NCI-H748 treated with DMSO at 0.1 percent for 48 hours (cell line): ENCODE data around the gene GOLGA8S.
"Not testable (repeated sequence)": the region's sequence is repeated elsewhere in the genome, so short reads cannot be mapped to it uniquely, and the experiment has no call there.

ENCODE experiments used
- DNase-seq: peaks from one replicate; lab custom pipeline; 2025; lab: John Stamatoyannopoulos, UW

The GOLGA8S gene, protein sequence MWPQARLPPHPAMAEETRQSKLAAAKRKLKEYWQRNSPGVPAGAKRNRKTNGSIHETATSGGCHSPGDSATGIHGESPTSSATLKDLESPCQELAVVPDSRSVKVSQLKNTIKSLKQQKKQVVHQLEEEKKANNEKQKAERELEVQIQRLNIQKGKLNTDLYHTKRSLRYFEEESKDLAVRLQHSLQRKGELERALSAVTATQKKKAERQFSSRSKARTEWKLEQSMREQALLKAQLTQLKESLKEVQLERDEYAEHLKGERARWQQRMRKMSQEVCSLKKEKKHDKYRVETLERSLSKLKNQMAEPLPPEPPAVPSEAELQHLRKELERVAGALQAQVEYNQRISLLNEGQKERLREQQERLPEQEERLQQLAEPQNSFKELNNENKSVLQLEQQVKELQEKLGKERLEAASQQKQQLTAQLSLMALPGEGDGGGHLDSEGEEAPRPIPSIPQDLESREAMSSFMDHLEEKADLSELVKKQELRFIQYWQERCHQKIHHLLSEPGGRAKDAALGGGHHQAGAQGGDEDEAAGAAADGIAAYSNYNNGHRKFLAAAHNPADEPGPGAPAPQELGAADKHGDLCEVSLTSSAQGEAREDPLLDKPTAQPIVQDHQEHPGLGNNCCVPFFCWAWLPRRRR

DNA sequence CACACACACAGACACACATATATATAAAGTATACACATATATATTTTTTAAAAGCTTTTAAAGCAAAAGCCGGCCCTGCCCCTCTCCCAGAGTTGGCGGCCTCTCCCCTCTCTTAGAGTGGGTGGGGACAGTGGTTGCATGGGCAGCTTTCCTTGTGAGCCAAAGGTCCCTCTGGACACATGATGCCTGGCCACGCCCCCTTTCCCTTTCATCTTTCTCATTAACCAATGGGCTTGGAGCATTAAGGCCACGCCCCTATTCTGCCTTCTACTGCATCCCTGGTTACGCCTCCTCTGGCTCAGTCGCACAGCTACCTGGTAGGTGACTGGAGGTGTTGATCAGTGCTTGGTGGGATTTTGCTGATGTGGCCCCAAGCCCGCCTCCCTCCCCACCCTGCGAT is at the start of gene GOLGA8S:
TSS of gene GOLGA8S (plus strand) at position 301 of the 400 bp plus-strand sequence. CDS start at position 363, 62 bp downstream.
- not testable (repeated sequence) for DNase-seq

DNA sequence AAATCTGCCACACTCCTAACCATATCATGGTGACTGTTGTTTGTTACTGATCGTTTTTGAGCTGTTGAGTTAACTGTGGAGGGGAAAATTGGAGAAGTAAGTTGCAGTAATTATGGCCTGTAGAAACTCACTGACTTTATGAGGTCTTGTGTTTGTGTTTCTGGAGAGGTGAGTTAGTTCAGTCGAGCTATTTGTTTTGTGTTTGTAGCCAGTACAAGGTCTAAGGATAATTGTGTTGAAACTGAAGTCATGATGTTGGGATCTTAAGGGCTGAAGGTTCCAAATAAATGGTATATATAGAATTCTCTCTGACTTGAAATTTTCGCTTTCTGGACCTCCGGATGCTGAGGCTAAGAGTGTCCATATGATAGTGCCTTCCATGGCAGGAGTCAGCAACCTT is 49.7 kb upstream of the GOLGA8S start:
- DNase-seq: not testable (repeated sequence)

DNA sequence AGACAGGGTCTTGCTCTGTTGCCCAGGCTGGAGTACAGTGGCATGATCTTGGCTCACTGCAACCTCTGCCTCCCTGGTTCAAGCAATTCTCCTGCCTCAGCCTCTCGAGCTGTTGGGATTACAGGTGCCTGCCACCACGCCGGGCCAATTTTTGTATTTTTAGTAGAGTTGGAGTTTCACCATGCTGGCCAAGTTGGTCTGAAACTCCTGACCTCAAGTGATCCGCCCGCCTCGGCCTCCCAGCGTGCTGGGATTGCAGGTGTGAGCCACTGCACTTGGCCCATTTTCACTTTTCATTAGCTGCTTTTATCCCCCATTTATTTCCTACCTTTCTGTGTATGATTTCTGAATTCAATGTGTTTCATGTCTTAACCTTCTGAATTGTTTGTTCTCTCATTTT is 48.6 kb upstream of the GOLGA8S start:
- DNase-seq: not testable (repeated sequence)

DNA sequence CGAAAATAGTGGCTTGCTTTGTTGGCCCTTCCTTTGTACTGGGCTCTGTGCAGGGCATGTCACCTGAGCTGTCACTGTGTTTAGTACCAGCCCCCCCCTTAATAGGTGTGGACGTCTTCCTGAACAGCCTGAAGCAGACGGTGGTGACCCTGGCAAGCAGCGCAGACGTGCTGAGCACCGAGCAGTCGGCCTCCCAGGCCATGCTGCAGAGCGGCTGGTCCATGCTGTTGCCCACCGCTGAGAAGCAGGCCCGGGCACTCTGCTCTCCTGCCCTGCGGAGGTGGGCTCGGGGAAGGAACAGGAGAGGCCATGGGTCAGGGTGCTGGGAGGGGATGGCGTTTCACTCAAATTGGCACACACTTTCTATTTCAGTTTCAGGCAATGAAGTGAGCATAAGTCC is 43.3 kb upstream of the GOLGA8S start:
- DNase-seq: not testable (repeated sequence)

DNA sequence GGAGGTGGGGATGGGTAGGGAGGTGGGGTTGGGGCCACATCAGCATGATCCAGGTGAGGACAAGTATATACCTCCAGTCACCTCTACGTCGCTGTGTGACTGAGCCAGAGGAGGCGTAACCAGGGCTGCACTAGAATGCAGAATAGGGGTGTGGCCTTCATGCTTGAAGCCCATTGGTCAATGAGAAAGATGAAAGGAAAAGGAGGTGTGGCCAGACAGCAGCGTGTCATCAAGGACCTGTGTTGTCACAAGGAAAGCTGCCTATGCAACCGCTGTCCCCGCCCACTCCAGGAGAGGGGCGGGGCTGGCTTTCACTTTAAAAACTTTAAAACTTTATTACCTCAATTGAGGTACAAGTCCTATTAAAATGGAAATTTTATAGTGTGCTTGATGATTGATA is 20.5 kb upstream of the GOLGA8S start, which contains the start of gene GOLGA6L26:
TSS of gene GOLGA6L26 (minus strand) at position 101 of the 400 bp plus-strand sequence. CDS start at position 40, 61 bp downstream.
- not testable (repeated sequence) for DNase-seq

DNA sequence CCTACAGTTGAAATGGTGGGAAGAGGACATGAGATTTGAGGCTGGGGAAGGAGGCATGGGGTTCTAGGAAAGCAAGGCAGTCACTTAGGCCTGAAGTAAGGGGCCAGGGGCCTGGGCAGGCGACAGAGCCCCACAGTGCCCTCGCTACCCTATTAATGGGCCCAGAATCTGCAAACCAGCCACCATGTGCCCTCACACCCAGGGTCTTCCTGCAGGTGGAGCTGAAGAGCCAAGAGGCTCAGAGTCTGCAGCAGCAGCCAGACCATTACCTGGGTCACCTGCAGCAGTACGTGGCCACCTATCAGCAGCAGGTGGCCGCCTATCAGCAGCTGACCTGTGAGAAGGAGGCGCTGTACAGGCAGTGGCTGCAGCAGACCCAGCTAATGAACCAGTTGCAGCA is 8.1 kb downstream of the GOLGA8S start:
- DNase-seq: not testable (repeated sequence)

DNA sequence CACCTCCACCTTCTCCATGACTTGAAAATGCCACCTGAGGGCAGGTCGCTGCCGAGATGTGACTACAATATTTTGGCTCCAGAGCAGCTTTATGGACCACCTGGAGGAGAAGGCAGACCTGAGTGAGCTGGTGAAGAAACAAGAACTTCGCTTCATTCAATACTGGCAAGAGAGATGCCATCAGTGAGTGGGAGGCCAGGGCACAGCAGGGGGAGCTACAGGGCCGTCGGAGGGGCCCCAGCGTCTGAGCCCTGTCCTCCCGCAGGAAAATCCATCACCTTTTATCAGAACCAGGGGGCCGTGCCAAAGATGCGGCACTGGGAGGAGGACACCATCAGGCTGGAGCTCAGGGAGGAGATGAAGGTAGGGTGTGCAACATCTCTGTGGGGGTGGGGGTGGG is 9.7 kb downstream of the GOLGA8S start:
- DNase-seq: not testable (repeated sequence)

DNA sequence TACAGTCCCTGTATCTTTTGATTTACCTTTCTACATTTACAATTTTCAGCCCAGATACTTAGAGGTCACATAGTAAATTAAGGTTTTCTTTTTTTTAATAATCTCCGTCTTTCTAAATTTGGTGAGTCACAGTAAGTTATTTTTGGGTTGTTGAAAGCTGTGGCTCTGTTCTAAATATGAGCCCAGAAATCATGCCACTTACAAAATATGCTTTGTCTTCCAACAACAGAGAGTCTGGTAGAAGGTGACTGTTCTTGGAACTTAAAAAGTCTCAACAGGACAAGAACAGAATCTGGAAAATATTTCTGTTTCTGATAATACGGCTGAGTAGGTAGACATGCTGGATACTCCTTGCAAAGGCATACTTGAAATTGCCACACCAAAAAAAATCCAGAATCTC is 16.0 kb downstream of the GOLGA8S start:
- no peak for DNase-seq

DNA sequence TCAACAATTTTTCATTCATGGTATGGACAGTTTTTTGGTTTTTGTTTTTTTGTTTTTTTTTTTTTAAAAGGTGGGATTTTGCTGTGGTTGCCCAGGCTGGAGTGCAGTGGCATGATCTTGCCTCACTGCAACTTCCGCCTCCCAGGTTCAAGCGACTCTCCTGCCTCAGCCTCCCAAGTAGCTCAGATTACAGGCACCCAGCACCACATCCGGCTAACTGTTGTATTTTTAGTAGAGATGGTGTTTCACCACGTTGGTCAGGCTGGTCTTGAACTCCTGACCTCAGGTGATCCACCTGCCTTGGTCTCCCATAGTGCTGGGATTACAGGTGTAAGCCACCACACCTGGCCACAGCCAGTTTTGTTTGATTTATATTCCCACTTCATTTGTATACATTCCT is 16.6 kb downstream of the GOLGA8S start:
- DNase-seq: not testable (repeated sequence)

DNA sequence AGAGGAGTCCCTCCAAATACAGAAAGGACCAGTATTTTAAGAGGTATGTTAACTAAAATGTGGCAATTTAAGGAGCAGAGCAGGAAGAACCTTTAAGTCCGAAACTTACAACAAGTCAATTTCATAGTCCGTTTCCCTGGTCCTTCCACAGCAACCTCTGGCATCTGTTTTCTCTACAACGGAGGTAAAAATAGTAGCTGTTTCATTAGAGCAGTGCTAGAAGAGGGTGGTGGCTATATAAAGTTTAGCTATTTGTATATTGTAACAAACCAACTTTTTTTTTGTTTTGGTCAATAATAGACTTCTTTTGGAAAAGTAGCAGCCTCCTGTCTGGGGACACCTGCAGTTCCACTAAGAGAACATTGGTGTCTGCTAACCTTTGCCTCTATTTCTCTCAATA is 17.3 kb downstream of the GOLGA8S start:
- not testable (repeated sequence) for DNase-seq

DNA sequence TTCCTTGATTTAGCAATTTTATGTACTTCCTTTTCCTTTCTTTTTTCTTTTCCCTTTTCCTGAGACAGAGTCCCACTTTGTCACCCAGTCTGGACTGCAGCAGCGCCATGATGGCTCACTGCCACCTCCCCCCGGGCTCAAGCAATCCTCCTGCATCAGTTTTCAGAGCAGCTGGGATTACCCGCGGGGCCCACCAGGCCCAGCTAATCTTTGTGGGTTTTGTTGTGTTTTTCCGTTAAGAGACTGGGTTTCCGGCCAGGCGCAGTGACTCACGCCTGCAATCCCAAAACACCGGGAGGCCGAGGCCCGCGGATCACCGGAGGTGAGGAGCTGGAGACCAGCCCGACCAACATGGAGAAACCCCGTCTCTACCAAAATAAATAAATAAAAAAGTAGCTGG is 17.7 kb downstream of the GOLGA8S start:
- DNase-seq: no peak

DNA sequence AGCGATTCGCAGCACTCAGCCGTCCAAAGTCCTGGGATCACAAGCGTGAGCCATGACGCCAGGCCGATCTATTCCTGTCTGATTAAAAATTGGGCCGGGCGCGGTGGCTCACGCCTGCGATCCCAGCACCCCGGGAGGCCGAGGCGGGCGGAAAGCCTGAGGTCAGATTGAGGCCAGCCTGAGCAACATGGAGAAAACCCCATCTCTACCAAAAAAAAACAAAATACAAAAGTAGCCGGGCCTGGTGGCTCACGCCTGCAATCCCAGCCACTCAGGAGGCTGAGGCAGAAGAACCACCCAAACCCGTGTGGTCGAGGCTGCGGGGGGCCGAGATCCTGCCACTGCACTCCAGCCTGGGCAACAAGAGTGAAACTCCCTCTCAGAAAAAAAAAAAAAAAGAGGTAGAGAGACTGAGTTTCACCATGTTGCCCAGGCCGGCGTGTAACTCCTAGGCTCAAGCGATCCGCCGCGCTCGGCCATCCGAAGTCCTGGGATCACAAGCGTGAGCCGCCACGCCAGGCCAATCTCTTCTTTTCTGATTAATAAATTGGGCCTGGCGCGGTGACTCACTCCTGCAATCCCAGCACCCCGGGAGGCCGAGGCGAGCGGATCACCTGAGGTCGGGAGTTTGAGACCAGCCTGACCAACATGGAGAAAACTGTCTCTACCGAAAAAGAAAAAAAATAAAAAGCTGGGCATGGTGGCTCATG is 18.5 kb downstream of the GOLGA8S start:
- DNase-seq: not testable (repeated sequence)

DNA sequence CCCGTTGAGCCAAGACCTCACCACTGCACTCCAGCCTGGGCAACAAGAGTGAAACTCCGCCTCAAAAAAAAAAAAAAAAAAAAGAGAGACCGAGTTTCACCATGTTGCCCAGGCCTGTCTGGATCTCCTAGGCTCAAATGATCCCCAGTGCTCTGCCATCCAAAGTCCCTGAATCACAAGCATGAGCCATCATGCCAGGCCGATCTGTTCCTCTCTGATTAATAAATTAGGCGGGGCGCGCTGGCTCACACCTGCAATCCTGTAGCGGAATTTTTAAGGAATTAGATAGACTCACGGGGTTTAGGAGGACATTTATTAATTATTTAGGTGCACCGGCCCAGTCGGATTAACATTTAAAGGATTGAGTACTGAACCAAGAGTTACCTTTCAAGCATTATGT is 19.7 kb downstream of the GOLGA8S start:
- not testable (repeated sequence) for DNase-seq

DNA sequence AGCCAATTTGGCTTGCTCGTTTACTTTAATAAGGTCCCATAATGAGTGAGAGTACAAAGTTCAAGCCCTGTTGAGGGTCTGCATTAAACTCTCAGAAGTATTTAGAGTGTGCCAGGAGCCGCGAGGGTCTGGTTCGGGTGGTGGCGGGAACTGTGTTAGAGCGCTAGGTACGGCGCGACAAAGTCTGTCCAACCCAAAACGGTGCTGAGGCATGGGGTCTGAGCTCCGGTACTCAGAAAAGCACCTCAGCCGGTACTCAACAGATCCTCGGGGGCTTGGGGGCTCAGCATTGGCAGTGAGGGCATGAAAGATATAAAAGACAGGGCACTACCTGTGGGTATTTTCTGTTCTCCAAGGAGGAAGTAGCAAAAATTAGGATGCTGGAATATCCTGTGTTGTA is 24.4 kb downstream of the GOLGA8S start:
- DNase-seq: not testable (repeated sequence)

DNA sequence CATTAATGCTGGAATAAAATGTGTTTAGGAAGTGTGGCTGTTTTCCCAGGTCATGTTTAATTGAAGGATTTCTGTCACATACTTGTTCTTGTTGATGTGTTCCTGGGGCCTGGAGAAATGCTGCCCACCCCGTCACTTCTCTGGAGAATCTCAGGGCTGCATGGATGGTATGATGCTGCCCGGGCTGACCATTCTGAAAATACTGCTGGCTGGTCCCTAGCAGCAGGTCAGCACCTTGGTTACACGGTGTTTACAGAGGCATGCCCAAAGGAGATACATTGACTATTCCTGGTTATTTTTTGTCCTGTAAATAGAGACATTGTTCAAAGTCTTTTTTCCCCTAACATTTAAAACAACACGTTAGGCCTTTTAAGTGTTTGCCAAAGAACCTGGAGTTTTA is 26.2 kb downstream of the GOLGA8S start:
- DNase-seq: not testable (repeated sequence)

DNA sequence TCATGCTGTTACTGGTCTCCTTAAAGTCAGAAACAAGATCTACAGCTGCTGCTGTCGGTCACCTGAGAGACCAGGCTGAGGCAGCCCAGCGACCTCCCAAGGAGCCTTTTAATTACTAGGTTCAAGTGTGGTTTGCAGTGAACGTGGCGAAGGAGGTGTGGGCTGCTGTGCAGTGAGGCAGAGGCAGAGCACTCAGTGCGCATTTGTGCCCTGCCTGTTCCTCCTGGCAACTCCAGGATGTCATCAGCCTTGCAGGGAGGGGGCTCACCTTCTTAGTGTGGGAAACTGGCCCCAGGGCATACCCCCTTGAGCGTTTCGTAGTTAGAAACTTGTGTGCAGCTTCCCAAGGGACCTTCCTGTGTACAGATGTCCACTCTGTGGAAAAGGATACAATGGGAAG is 26.6 kb downstream of the GOLGA8S start:
- not testable (repeated sequence) for DNase-seq

DNA sequence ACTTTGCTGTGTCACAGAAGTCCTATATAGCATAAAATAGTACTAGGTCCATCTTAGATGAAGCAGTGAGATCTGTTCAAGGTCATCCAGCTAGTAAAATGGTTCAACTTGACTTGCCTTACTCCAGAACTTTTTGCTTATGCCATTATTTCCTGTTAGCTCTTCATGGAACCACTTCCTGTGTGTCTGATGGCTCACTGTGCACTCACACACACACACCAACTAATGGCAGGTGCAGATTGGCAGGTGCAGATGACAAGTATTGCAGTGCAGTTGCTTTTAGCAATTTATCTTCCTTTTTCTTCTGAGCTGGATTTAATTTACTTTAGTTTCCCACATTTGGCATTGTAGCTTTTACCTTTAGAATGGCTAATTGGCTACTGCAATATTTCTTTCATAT is 29.8 kb downstream of the GOLGA8S start:
- peak; percentile 4 for DNase-seq

DNA sequence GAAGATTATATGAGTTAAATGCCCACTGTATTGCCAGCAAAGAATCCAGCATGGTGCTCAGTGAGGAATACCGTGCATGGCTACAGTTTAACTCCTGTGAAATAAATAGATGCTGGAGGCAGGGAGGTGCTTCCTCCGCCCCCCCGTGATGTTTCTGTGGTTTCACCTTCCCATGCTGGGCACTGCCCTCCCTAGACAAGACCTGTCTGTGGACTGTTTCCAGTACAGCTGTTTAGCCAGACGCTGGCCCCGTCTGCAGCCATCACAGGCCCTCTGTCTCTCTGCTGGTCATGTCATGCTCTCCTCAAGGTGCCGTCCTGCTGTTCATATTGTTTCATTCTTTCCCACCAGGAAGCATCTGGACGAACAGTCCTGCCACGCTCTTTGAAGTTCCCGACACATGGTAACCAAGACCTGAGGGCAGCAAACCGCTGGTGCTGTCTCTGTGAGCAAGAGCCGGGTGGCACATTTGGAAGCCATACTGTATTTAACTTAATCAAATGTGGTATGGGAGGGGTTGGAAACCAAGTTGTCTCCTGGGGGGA is 31.4 kb downstream of the GOLGA8S start:
- no peak for DNase-seq

DNA sequence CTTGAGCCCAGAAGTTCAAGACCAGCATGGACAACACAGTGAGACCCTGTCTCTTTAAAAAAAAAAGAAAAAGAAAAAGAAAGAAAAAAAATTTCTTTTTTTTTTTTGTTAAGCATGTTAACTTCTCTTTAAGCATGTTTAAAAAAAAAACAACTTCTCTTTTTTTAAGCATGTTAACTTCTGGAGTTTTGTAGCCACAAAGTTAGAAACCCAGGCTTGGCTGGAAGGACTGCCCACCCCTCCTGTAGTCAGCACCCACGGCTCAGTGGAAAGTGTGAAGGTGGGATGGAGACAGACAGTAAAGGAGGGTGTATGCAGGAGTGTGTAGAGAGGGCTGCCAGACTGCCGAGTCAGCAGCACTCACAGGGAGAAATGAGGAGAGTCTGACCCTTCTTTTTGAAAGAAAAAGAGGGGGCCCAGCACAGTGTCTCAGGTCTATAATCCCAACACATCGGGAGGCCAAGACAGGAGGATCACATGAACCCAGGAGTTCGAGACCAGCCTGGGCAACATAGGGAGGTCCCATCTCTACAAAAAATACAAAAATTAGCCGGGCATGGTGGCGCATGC is 33.2 kb downstream of the GOLGA8S start:
- DNase-seq: no peak

DNA sequence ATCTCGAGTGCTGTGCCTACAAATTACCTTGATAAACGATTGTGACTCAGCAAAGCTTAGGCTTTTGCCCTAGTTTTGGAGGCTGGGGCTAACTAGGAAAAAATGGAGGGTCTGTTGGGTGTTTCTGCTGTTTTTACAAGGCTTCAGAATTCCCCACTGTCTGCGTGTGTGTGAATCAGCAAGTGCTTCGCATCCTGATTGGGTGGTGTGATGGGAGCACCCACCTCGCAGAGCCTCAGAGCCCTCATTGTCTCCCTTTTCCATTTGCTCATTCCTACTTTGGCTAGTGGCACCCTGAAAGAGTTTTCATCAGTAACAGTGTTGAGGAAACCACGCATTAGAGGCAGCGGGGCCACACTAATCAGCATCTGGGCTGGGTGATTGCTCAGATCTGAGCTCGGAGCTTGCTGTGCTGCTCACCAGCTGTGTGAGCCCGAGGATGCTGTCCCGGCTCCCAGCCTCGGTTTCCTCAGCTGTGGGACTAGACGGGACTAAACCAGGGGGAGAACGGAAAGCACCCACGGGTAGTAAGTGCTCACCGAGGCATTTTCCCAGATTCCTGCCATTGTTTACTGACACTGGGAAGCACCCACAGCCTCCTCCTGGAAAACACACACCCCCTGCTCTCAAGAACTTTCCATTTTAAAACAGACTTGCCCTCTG is 40.6 kb downstream of the GOLGA8S start:
- no peak for DNase-seq

DNA sequence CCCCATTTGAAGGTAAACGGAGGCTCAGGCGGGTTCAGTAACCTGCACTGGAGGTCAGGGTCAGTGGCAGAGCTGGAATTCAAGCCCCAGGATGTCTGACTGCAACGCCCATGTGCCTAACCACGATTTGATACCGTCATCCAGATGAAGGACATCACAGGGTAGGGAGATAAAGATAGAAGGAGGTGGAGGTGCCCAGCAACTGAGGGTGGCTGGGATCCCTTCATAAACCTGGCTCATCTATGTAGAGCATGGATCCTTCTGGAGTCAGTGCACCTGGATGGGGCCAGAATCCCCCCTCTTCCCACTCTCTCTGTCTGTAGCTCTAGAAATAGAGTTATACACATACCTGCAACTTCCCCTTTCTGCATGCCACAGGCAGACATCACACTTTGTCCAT is 41.3 kb downstream of the GOLGA8S start:
- DNase-seq: no peak
